ENCODE results near the gene HPSE. TPM values are rescaled to one million over a fixed set of nuclear protein-coding genes. Genes with fewer than 3 reads are reported as not detected.

Gene HPSE
- total and polyA plus RNA-seq, 9 of the 15 experiments (the other 6 are each of a cell fraction or from before 2014, with no cell fraction given) = 0.01 to 0.42 (median 0.14) TPM; not detected in 1

GRCh38 chr4:83370640-83370906, 35.9 kb upstream of the HPSE start:
- Histone ChIP-seq H4K20me1 (replicated peaks; ENCODE audit: control insufficient read depth, insufficient read depth, low read length) (no peaks in the 10 kb centered on the region; the same call in 1 of the 2 replicates), H3K27me3 (ENCODE audit: control insufficient read depth in 2 of 2, insufficient read depth in 2 of 2, low read length in 2 of 2) (peaks cover 0 to 12% of the 10 kb centered on the region in 2 experiments; a peak in 4 of 5 replicates), H3K9me3 (replicated peaks; ENCODE audit: control insufficient read depth, insufficient read depth, low read depth, low read length) (no peaks in the 10 kb centered on the region), H3K4me2 (ENCODE audit: insufficient read depth, low read length) (no peak overlapping the region), H3K79me2 (ENCODE audit: control insufficient read depth, insufficient read depth, low read length) (no peaks in the 10 kb centered on the region), H3K9ac (ENCODE audit: insufficient read depth in 1 of 2, low read depth in 2 of 2, low read length in 2 of 2) (no peak overlapping the region), H3K27ac (ENCODE audit: extremely low read depth, low read depth, low read length) (no peak overlapping the region), H3K4me1 (replicated peaks in 1 of 2; ENCODE audit: control insufficient read depth in 2 of 2, insufficient read depth in 2 of 2, low read length in 2 of 2) (no peaks in the 10 kb centered on the region; a peak in 1 of 5 replicates), H3K4me3 (no peak overlapping the region), H2AFZ (ENCODE audit: low read depth, low read length) (no peak overlapping the region), H3K9me1 (ENCODE audit: control insufficient read depth, insufficient read depth, low read length) (no peaks in the 10 kb centered on the region), H3K36me3 (ENCODE audit: control insufficient read depth, insufficient read depth, low read length) (no peaks in the 10 kb centered on the region)
- no peak; the same call in 2 of the 3 replicates for ATAC-seq
- TF ChIP-seq, protein P1, sequence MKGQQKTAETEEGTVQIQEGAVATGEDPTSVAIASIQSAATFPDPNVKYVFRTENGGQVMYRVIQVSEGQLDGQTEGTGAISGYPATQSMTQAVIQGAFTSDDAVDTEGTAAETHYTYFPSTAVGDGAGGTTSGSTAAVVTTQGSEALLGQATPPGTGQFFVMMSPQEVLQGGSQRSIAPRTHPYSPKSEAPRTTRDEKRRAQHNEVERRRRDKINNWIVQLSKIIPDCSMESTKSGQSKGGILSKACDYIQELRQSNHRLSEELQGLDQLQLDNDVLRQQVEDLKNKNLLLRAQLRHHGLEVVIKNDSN (CRISPR knock-in tag; IDR thresholded peaks at IDR 0.05) = no peak
- no peak for TF ChIP-seq ZBTB9 (CRISPR knock-in tag; IDR thresholded peaks at IDR 0.05)
- no peak for TF ChIP-seq MYC (IDR thresholded peaks at IDR 0.05; ENCODE audit: low read depth, low read length)
- TF ChIP-seq MYC (CRISPR knock-in tag; IDR thresholded peaks at IDR 0.05; ENCODE audit: borderline replicate concordance, low read depth) = no peak
- TF ChIP-seq SNAPC5 (CRISPR knock-in tag; IDR thresholded peaks at IDR 0.05) = no peak
- TF ChIP-seq U2AF1 (optimal IDR thresholded peaks at IDR 0.05; ENCODE audit: low read depth, low read length) = no peak
- TF ChIP-seq TSHZ1 (CRISPR knock-in tag; IDR thresholded peaks at IDR 0.05) = no peak
- TF ChIP-seq, protein P2, sequence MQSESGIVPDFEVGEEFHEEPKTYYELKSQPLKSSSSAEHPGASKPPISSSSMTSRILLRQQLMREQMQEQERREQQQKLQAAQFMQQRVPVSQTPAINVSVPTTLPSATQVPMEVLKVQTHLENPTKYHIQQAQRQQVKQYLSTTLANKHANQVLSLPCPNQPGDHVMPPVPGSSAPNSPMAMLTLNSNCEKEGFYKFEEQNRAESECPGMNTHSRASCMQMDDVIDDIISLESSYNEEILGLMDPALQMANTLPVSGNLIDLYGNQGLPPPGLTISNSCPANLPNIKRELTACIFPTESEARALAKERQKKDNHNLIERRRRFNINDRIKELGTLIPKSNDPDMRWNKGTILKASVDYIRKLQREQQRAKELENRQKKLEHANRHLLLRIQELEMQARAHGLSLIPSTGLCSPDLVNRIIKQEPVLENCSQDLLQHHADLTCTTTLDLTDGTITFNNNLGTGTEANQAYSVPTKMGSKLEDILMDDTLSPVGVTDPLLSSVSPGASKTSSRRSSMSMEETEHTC (IDR thresholded peaks at IDR 0.05) = no peak
- TF ChIP-seq SRSF9 (IDR thresholded peaks at IDR 0.05; ENCODE audit: borderline replicate concordance, low read depth, low read length) = no peak
- no peak for TF ChIP-seq ZNF717 (CRISPR knock-in tag; IDR thresholded peaks at IDR 0.05)
- TF ChIP-seq, protein P3, sequence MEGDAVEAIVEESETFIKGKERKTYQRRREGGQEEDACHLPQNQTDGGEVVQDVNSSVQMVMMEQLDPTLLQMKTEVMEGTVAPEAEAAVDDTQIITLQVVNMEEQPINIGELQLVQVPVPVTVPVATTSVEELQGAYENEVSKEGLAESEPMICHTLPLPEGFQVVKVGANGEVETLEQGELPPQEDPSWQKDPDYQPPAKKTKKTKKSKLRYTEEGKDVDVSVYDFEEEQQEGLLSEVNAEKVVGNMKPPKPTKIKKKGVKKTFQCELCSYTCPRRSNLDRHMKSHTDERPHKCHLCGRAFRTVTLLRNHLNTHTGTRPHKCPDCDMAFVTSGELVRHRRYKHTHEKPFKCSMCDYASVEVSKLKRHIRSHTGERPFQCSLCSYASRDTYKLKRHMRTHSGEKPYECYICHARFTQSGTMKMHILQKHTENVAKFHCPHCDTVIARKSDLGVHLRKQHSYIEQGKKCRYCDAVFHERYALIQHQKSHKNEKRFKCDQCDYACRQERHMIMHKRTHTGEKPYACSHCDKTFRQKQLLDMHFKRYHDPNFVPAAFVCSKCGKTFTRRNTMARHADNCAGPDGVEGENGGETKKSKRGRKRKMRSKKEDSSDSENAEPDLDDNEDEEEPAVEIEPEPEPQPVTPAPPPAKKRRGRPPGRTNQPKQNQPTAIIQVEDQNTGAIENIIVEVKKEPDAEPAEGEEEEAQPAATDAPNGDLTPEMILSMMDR (IDR thresholded peaks at IDR 0.05 in 2 of 3, conservative IDR thresholded peaks at IDR 0.05 in 1 of 3; ENCODE audit: insufficient read depth in 2 of 3, low read depth in 1 of 3, low read length in 3 of 3) = no peak
- in situ Hi-C loops (cut with MboI) = no loop called here
- FAIRE-seq = no peak
- intact Hi-C loops (cut with micrococcal nuclease) = no loop called here
- CTCF ChIA-PET (ENCODE audit: low intra/inter-chr PET ratio) = no interaction called here
- POLR2A ChIA-PET = interaction anchor here (0.8 kb wide), 1 partner anchor 65 kb away, joined by 3 read pairs; no protein-coding TSS in a partner anchor
- WGBS (ENCODE audit: insufficient coverage, low coverage, missing lambda C conversion rate) = 0% methylated on average over 1 of the region's 1 CpG
- no peak for DNase-seq (ENCODE audit: extremely low read depth in 1 of 4, low spot score in 3 of 4)
- no TSS peak for BruUV-seq (replicated peaks)

Measured in K562 (cell line).